IgD-negative memory B cell (primary cell): Measurements from ENCODE around the gene ZNF263. TPM values are rescaled to one million over a fixed set of nuclear protein-coding genes. Genes with fewer than 3 reads are reported as not detected.
A peak's percentile ranks its signal among the peaks of the same experiment; 100 is the strongest.

Source experiments
- H3K27ac Mint-ChIP-seq, 3 donors: one replicate each; pipeline ENCODE4 v1.8.0; 2020 to 2022; ENCODE audit warnings: mild to moderate bottlenecking in 3 of 3, mixed read lengths in 3 of 3, moderate library complexity in 1 of 3
- H3K27me3 Mint-ChIP-seq: one replicate; pipeline ENCODE4 v1.8.0; 2021; ENCODE audit warnings: mixed read lengths
- H3K36me3 Mint-ChIP-seq: one replicate; pipeline ENCODE4 v1.8.0; 2020; ENCODE audit warnings: mild to moderate bottlenecking, mixed read lengths
- H3K4me1 Mint-ChIP-seq, 3 donors: one replicate each; pipeline ENCODE4 v1.8.0; 2020 to 2022; ENCODE audit warnings: mixed read lengths in 3 of 3, mild to moderate bottlenecking in 1 of 3
- H3K4me3 Mint-ChIP-seq, 4 donors: one replicate each; pipeline ENCODE4 v1.8.0; 2020 to 2022; ENCODE audit warnings: mild to moderate bottlenecking in 4 of 4, mixed read lengths in 4 of 4, moderate library complexity in 3 of 4
- H3K9me3 Mint-ChIP-seq, 3 donors: one replicate each; pipeline ENCODE4 v1.8.0; 2020 to 2021; ENCODE audit warnings: mixed read lengths in 3 of 3, mild to moderate bottlenecking in 1 of 3
- polyA plus RNA-seq: library from polyadenylated mRNA; unstranded; fragments of 300-500 nt; fragmentation: Illumina TruSeq; gene quantifications from one replicate; pipeline ENCODE4 v1.2.3, GENCODE V29; 2021

ZNF263 gene
- polyA plus RNA-seq, 1 donor from 2014 or later: 61.3 TPM

DNA sequence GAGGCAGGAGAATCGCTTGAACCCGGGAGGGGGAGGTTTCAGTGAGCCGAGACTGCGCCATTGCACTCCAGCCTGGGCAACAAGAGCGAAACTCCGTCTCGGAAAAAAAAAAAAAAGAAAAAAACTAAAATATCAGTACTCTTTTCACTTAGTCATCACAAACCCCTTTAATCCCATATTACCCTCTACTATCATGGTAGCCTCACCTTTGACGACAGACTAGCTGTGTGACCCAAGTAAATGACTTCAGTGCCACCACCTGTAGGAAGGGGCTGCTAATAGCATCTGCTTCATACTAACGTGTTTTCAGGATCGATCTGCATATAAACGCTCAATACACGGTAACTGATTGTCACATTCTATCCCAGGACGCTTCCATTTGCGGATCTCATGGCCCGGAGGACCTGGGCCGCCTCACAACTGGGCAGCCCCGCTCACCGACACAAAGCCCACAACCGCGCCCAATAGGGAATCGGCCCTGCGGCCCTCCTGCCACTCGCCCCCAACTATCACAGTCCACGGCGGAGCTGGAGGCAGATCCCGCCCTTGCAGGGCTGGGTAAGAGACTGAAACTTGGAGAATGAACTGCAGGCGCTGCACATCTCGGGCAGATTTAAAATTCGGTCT, 1.1 kb upstream of the ZNF263 start:
- Mint-ChIP-seq H3K27ac (peak overlapping the region; percentile 91 to 98 (median 91)), H3K27me3 (no peaks in the 10 kb centered on the region), H3K9me3 (peaks cover 0 to 4% (median 3%) of the 10 kb centered on the region in 3 donors), H3K36me3 (peaks cover 10% of the 10 kb centered on the region), H3K4me3 (peak overlapping the region; percentile 88 to 99 (median 94)), H3K4me1 (peaks cover 19 to 22% (median 21%) of the 10 kb centered on the region in 3 donors)

DNA sequence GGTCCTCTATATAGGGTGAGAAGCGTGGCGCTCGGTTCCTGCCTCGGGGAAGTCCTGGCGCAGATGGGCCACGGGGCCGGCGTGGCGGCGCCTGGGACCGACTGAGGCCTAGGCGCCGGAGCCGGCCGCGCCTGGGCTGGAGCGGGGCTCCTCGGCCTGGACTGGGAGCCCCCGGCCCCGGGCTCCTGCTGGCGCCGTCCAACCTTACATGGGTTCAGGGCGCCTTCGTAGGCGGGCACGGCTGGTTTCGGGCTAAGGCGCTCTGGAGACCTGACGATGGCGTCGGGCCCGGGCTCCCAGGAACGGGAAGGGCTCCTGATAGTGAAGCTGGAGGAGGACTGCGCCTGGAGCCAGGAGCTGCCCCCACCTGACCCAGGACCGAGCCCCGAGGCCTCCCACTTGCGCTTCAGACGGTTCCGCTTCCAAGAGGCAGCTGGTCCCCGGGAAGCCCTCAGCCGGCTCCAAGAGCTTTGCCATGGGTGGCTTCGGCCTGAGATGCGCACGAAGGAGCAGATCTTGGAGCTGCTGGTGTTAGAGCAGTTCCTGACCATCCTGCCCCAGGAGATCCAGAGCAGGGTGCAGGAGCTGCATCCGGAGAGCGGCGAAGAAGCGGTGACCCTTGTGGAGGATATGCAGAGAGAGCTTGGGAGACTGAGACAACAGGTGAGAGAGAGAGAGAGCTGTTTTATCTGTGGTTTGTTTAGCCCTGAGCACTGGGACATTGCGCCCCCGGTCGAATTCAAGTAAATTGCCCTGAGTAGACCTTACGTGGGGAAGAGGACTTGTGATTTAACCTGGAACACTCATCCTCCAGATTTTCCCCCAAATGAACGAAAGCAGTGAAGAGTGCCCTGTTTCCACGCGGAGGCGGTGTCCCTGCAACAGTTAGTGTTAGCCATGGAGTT, 504 bp downstream of the ZNF263 start:
- H3K27me3 Mint-ChIP-seq: no peaks in the 10 kb centered on the region
- H3K27ac Mint-ChIP-seq: peak overlapping the region; percentile 91 to 98 (median 98)
- H3K4me1 Mint-ChIP-seq: peaks cover 19 to 25% (median 21%) of the 10 kb centered on the region in 3 donors
- peaks cover 19% of the 10 kb centered on the region for H3K36me3 Mint-ChIP-seq
- peak overlapping the region; percentile 92 to 99 (median 94) for H3K4me3 Mint-ChIP-seq
- peaks cover 5 to 7% (median 7%) of the 10 kb centered on the region in 3 donors for H3K9me3 Mint-ChIP-seq

GRCh38 chr16:3285131-3285530, 1.8 kb downstream of the ZNF263 start:
- Mint-ChIP-seq H3K27me3 (no peaks in the 10 kb centered on the region), H3K4me1 (peaks cover 19 to 25% (median 21%) of the 10 kb centered on the region in 3 donors), H3K36me3 (peaks cover 27% of the 10 kb centered on the region), H3K9me3 (peaks cover 7 to 15% (median 10%) of the 10 kb centered on the region in 3 donors), H3K27ac (peak overlapping the region in 1 of 3 donors; percentile 91), H3K4me3 (peak overlapping the region in 3 of 4 donors; percentile 66 to 99 (median 93))

DNA sequence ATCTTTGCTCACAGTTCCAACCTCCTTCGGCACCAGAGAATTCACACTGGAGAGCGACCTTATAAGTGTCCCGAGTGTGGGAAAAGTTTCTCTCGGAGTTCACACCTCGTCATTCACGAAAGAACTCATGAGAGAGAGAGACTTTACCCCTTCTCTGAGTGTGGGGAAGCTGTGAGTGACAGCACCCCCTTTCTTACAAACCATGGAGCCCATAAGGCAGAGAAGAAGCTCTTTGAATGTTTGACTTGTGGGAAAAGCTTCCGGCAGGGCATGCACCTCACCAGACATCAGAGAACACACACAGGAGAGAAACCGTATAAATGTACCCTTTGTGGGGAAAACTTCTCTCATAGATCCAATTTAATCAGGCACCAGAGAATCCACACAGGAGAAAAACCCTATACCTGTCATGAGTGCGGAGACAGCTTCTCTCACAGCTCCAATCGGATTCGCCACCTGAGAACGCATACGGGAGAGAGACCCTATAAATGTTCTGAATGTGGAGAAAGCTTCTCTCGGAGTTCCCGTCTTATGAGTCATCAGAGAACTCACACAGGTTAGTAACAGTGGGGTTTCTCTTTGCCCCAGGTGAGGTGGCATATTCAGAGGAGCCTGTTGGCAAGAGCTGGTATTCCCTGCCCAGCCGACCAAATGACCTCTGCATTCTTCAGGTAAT, 6.8 kb downstream of the ZNF263 start:
- Mint-ChIP-seq H3K27me3 (no peaks in the 10 kb centered on the region), H3K9me3 (peaks cover 13 to 36% (median 32%) of the 10 kb centered on the region in 3 donors), H3K4me1 (peaks cover 6 to 15% (median 7%) of the 10 kb centered on the region in 3 donors), H3K27ac (peak overlapping the region in 1 of 3 donors; percentile 62), H3K4me3 (peak overlapping the region in 1 of 4 donors; percentile 68), H3K36me3 (peaks cover 42% of the 10 kb centered on the region)

GRCh38 chr16:3292604-3293003, 9.3 kb downstream of the ZNF263 start:
- Mint-ChIP-seq H3K36me3 (peaks cover 39% of the 10 kb centered on the region), H3K27me3 (no peaks in the 10 kb centered on the region), H3K4me1 (peaks cover 0 to 8% (median 5%) of the 10 kb centered on the region in 3 donors), H3K9me3 (peaks cover 13 to 35% (median 32%) of the 10 kb centered on the region in 3 donors), H3K27ac (no peak overlapping the region), H3K4me3 (no peak overlapping the region)

DNA sequence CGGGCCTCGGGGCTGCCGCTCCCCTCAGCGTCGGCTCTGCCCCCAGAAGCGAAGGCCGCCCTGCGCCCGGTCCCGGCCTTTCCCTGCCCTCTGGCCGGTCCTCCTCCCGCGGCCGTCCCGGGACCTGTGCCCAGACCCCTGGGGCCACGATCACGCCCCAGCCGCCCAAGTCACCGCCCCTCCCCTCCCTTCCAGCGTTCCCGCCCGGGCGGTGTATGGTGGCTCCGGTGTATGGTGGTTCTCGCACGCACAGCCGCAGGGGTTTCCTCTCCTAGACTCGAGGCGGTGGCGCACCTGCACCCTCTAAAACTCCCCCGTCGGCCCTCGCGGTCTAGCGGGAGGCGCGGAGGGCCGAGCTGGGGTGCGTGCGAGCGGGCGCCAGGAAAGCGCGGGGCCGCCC, 11.9 kb downstream of the ZNF263 start:
- Mint-ChIP-seq H3K27ac (no peak overlapping the region), H3K36me3 (peaks cover 29% of the 10 kb centered on the region), H3K27me3 (no peaks in the 10 kb centered on the region), H3K4me3 (no peak overlapping the region), H3K4me1 (peaks cover 0 to 8% (median 6%) of the 10 kb centered on the region in 3 donors), H3K9me3 (peaks cover 10 to 43% (median 25%) of the 10 kb centered on the region in 3 donors)

GRCh38 chr16:3295783-3296182, 12.5 kb downstream of the ZNF263 start:
- Mint-ChIP-seq H3K9me3 (peaks cover 11 to 46% (median 26%) of the 10 kb centered on the region in 3 donors), H3K4me3 (no peak overlapping the region), H3K27me3 (no peaks in the 10 kb centered on the region), H3K27ac (no peak overlapping the region), H3K36me3 (peaks cover 30% of the 10 kb centered on the region), H3K4me1 (peaks cover 0 to 8% (median 6%) of the 10 kb centered on the region in 3 donors)

- H3K4me3 Mint-ChIP-seq: peak overlapping the region; percentile 87 to 92 (median 90)
Measured at GRCh38 chr16:3304370-3304769, 21.1 kb downstream of the ZNF263 start.

DNA sequence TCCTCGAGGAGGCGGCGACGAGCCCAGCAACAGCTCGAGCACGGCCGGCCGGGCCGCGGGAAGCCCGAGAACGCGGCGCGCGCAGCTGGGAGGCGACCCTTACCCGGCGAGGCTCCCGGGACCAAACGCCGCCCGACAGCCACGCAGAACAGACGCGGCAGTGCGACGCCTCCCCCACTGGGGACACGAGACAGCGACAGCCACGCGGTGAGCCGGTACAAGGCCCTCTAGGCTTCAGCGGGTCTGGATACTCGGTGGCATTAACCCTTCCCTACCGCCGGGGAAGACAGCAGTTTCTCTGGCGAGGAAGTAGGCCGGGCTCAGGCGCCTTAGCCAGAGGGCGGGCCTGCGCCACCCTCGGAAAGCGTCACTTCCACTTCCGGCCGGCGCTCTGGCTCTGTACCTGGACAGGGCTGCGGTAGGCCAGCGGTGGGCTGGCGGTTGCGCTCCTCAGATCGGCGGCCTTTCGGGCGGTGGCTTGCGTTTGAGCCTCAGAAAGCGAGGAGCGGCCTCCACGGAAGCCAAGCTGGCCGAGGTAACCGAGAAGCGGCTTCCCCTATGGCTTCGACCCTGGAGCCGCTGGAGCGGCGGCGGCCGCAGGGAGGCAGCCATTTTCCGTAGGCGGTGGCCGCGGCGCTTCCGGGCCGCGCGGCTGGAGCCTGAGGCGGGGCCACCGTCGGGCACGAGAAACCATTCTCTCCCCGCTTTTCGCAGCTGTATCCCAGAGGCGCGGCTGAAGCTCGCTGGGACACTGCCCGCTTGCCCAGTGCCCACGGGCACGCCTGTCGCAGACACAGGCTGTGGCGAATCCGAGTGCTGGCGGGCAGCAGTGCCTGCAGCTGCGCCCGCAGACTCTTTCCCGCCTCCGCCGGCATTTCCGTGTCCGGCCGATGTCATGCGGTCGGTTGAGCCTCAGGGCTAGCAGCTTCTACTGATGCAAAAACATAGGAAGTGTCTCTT, 22.1 kb downstream of the ZNF263 start, which contains the start of the genes TIGD7 and ZNF75A:
TIGD7 (minus strand) TSS at position 322 of the 960 bp plus-strand sequence. CDS start 4,816 bp downstream, outside the sequence.
ZNF75A (plus strand) TSS at position 389 of the 960 bp plus-strand sequence. CDS start 2,932 bp downstream, outside the sequence.
- H3K27me3 Mint-ChIP-seq: no peaks in the 10 kb centered on the region
- H3K4me1 Mint-ChIP-seq: peaks cover 11 to 12% (median 11%) of the 10 kb centered on the region in 3 donors
- H3K9me3 Mint-ChIP-seq: peaks cover 4 to 26% (median 22%) of the 10 kb centered on the region in 3 donors
- H3K27ac Mint-ChIP-seq: peak within 1 kb of the TSS; percentile 87 to 91 (median 88)
- peak within 1 kb of the TSS; percentile 87 to 92 (median 90) for H3K4me3 Mint-ChIP-seq
- peaks cover 23% of the 10 kb centered on the region for H3K36me3 Mint-ChIP-seq

More at GRCh38 chr16:3304370-3304769, 21.1 kb downstream of the ZNF263 start:
- Mint-ChIP-seq H3K27me3 (no peaks in the 10 kb centered on the region), H3K27ac (peak overlapping the region in 2 of 3 donors; percentile 76 to 91), H3K9me3 (peaks cover 5 to 36% (median 22%) of the 10 kb centered on the region in 3 donors), H3K4me1 (peaks cover 11 to 12% (median 12%) of the 10 kb centered on the region in 3 donors), H3K36me3 (peaks cover 21% of the 10 kb centered on the region)

- Mint-ChIP-seq H3K27me3 (no peaks in the 10 kb centered on the region), H3K9me3 (peaks cover under 1 to 24% (median 19%) of the 10 kb centered on the region in 3 donors), H3K4me1 (peaks cover 11 to 12% (median 11%) of the 10 kb centered on the region in 3 donors), H3K27ac (peak overlapping the region in 2 of 3 donors; percentile 88 to 91), H3K36me3 (peaks cover 21% of the 10 kb centered on the region), H3K4me3 (peak overlapping the region; percentile 87 to 92 (median 90))
Measured at GRCh38 chr16:3306078-3306477, 22.8 kb downstream of the ZNF263 start.

DNA sequence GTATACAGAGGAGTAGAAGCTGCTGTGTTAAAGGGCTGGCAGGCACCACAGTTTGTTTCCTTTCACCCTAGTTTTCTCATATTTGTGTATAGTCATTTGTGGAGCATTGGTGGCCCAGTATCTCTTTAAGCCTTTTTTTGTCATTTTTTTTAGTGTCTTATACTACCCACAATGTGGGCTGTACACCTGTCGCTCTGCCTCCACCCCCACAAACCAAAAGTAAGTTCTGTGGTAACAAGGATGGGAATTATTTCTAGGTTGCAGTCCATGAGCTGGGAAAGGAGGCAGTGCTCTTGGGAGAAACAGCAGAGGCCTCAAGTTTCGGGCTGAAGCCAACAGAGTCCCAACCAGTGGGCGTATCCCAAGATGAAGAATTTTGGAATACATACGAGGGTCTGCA, 28.2 kb downstream of the ZNF263 start:
- peaks cover 19 to 55% (median 44%) of the 10 kb centered on the region in 3 donors for H3K9me3 Mint-ChIP-seq
- peak overlapping the region in 2 of 4 donors; percentile 20 to 32 for H3K4me3 Mint-ChIP-seq
- no peak overlapping the region for H3K27ac Mint-ChIP-seq
- no peaks in the 10 kb centered on the region for H3K27me3 Mint-ChIP-seq
- H3K36me3 Mint-ChIP-seq: peaks cover 44% of the 10 kb centered on the region
- peaks cover 0 to 7% (median 4%) of the 10 kb centered on the region in 3 donors for H3K4me1 Mint-ChIP-seq

DNA sequence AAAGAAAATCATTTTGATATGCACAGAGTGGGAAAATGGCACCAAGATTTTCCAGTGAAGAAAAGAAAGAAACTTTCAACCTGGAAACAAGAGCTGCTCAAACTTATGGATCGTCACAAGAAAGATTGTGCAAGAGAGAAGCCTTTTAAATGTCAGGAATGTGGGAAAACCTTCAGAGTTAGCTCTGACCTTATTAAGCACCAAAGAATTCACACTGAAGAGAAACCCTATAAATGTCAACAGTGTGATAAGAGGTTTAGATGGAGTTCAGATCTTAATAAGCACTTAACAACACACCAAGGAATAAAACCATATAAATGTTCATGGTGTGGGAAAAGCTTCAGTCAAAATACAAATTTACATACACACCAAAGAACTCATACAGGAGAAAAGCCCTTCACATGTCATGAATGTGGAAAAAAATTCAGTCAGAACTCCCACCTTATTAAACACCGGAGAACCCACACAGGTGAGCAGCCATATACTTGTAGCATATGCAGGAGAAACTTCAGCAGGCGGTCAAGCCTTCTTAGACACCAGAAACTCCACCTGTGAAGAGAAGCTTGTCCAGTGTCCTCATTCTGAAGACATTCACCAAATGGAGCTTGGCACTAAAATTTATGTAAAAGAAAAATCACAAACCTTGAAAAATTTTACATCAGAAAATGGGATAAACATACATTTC, 34.2 kb downstream of the ZNF263 start:
- Mint-ChIP-seq H3K4me3 (no peak overlapping the region), H3K36me3 (peaks cover 40% of the 10 kb centered on the region), H3K9me3 (peaks cover 43 to 71% (median 53%) of the 10 kb centered on the region in 3 donors), H3K27ac (no peak overlapping the region), H3K27me3 (no peaks in the 10 kb centered on the region), H3K4me1 (peaks cover 0 to 2% (median 0%) of the 10 kb centered on the region in 3 donors)

- H3K27me3 Mint-ChIP-seq: no peaks in the 10 kb centered on the region
- H3K4me1 Mint-ChIP-seq: no peaks in the 10 kb centered on the region
- H3K9me3 Mint-ChIP-seq: peaks cover 26 to 37% (median 34%) of the 10 kb centered on the region in 3 donors
- H3K4me3 Mint-ChIP-seq: no peak overlapping the region
- H3K27ac Mint-ChIP-seq: no peak overlapping the region
- peaks cover 11% of the 10 kb centered on the region for H3K36me3 Mint-ChIP-seq
Measured at GRCh38 chr16:3321816-3322215, 38.5 kb downstream of the ZNF263 start.
